K562 (cell line): ENCODE results near the gene CLP1. TPM values are rescaled to one million over a fixed set of nuclear protein-coding genes. Genes with fewer than 3 reads are reported as not detected.
A peak's percentile ranks its signal among the peaks of the same experiment; 100 is the strongest.

Experiments
- COPS2 ChIP-seq: fragments of 450-650 bp; conservative IDR thresholded peaks from 2 replicates; pipeline ENCODE4 v1.6.1; 2016; ENCODE audit warnings: mild to moderate bottlenecking, moderate library complexity
- DNMT1 ChIP-seq: fragments of 450-650 bp; IDR thresholded peaks from 2 replicates; pipeline ENCODE4 v1.6.1; 2016; ENCODE audit warnings: antibody characterized with exemption, mild to moderate bottlenecking
- ETV1 ChIP-seq: fragments of 450-650 bp; conservative IDR thresholded peaks from 2 replicates; pipeline ENCODE4 v1.6.1; 2016; ENCODE audit warnings: missing genetic modification characterization, control low read depth, low read depth, missing compliant biosample characterization
- HMGXB4 ChIP-seq: sonication (generic); formaldehyde crosslinking; IDR thresholded peaks from 2 replicates; pipeline ENCODE4 v1.8.1; 2023; ENCODE audit warnings: mild to moderate bottlenecking, missing genetic modification reagents
- KAT7 ChIP-seq: sonication (generic); formaldehyde crosslinking; IDR thresholded peaks from 2 replicates; pipeline ENCODE4 v1.8.0; 2022; ENCODE audit warnings: missing genetic modification reagents, mild to moderate bottlenecking, borderline replicate concordance
- MAFK ChIP-seq: IDR thresholded peaks from 2 replicates; pipeline ENCODE4 v1.6.1; 2011; ENCODE audit warnings: low read length, improper control_type of control experiment
- MBD1 ChIP-seq: fragments of 250-450 bp; sonication (Bioruptor Pico); IDR thresholded peaks from 2 replicates; pipeline ENCODE4 v1.8.0; 2022; ENCODE audit warnings: inconsistent platforms
- MITF ChIP-seq: IDR thresholded peaks from 2 replicates; pipeline ENCODE4 v1.6.1; 2014; ENCODE audit warnings: antibody characterized with exemption
- NCOA1 ChIP-seq: fragments of 450-650 bp; IDR thresholded peaks from 2 replicates; pipeline ENCODE4 v1.6.1; 2016; ENCODE audit warnings: low read depth
- NKRF ChIP-seq: fragments of 450-650 bp; IDR thresholded peaks from 2 replicates; pipeline ENCODE4 v1.6.1; 2016; ENCODE audit warnings: borderline replicate concordance
- SNAPC5 ChIP-seq: fragments of 250-450 bp; sonication (Bioruptor Pico); IDR thresholded peaks from 2 replicates; pipeline ENCODE4 v1.8.0; 2021; ENCODE audit warnings: moderate library complexity, mild to moderate bottlenecking, inconsistent platforms
- SP2 ChIP-seq: IDR thresholded peaks from 2 replicates; pipeline ENCODE4 v1.6.1; 2011; ENCODE audit warnings: mild to moderate bottlenecking, low read depth, low read length, moderate library complexity; ENCODE audit not compliant: poor library complexity, severe bottlenecking; ENCODE audit errors: extremely low read depth
- YY1 ChIP-seq, 3 experiments: IDR thresholded peaks; 2 replicates each; pipeline ENCODE4 v1.6.1; 2011; ENCODE audit warnings: low read length in 2 of 3, mild to moderate bottlenecking in 2 of 3, moderate library complexity in 2 of 3, borderline replicate concordance in 1 of 3, control low read depth in 1 of 3, low read depth in 1 of 3; ENCODE audit not compliant: insufficient read depth in 3 of 3, insufficient replicate concordance in 2 of 3, control insufficient read depth in 1 of 3, insufficient read length in 1 of 3; ENCODE audit errors: extremely low read depth in 1 of 3
- ZBTB26 ChIP-seq: fragments of 450-650 bp; formaldehyde crosslinking; IDR thresholded peaks from 2 replicates; pipeline ENCODE4 v1.4.0; 2022; ENCODE audit warnings: missing genetic modification characterization
- ZNF431 ChIP-seq: sonication (generic); formaldehyde crosslinking; IDR thresholded peaks from 2 replicates; pipeline ENCODE4 v1.8.0; 2022; ENCODE audit warnings: mild to moderate bottlenecking, missing genetic modification reagents
- polyA plus RNA-seq, 8 experiments: library from polyadenylated mRNA; depleted of rRNA in 4 of 8; stranded (reverse) in 5 of 8; unstranded in 3 of 8; fragments of >200 nt; fragmentation: Nextera tagmentation in 2 of 8; fragmentation: Illumina TruSeq in 1 of 8; extraction: Ambion mirVana in 2 of 8; extraction: Trizol in 1 of 8; gene quantifications; 2 replicates each; pipeline versions ENCODE4 v1.2.1 to v1.2.3, GENCODE V29; 2011 to 2014; ENCODE audit warnings: inconsistent platforms in 1 of 8, missing spikeins in 1 of 8
- total RNA-seq, 7 experiments: library from RNA; depleted of rRNA in 6 of 7; stranded (reverse); fragments of >200 nt in 6 of 7; fragmentation: Illumina TruSeq in 2 of 7; extraction: Trizol in 2 of 7; gene quantifications; 2 replicates each; pipeline versions ENCODE4 v1.2.1 to v1.2.3, GENCODE V29; 2011 to 2021; ENCODE audit warnings: low replicate concordance in 1 of 7

The CLP1 gene
- total and polyA plus RNA-seq, 9 of the 15 experiments (the other 6 are each of a cell fraction or from before 2014, with no cell fraction given): 19.1 to 46.2 (median 27.8) TPM

GRCh38 chr11:57668434-57668782 is 10.8 kb downstream of the CLP1 start (continued):
- TF ChIP-seq MBD1 (CRISPR knock-in tag): no peak
- no peak for TF ChIP-seq COPS2
- no peak for TF ChIP-seq HMGXB4 (CRISPR knock-in tag)
- no peak for TF ChIP-seq YY1 (IDR thresholded peaks at IDR 0.05; ENCODE audit: borderline replicate concordance in 1 of 3, control insufficient read depth in 1 of 3, extremely low read depth in 1 of 3, insufficient read depth in 3 of 3, insufficient read length in 1 of 3, insufficient replicate concordance in 2 of 3, low read depth in 1 of 3, low read length in 2 of 3)
- TF ChIP-seq NKRF: peak; percentile 49; the same call in 1 of the 2 replicates
- TF ChIP-seq KAT7 (CRISPR knock-in tag): 0 out of 2 replicates have a peak, but pooled peaks have one; percentile 51
- TF ChIP-seq NCOA1: peak; percentile 4; the same call in 1 of the 2 replicates
- TF ChIP-seq SP2: no peak
- TF ChIP-seq MAFK: no peak
- TF ChIP-seq DNMT1: no peak
- no peak for TF ChIP-seq ETV1 (tag)
- TF ChIP-seq MITF: no peak
- TF ChIP-seq ZBTB26 (CRISPR knock-in tag): no peak
- no peak for TF ChIP-seq SNAPC5 (CRISPR knock-in tag)
- no peak for TF ChIP-seq ZNF431 (CRISPR knock-in tag)
